22Rv1 (cell line): ENCODE results near the gene INTS2.
"Not testable (repeated sequence)": the region's sequence is repeated elsewhere in the genome, so short reads cannot be mapped to it uniquely, and the experiment has no call there.

Experiments
- H3K27ac ChIP-seq: fragments of 450-650 bp; 2 replicates; pipeline ENCODE4 v1.5.1; 2017
- ZFX ChIP-seq: fragments of 450-650 bp; IDR thresholded peaks from 2 replicates; pipeline ENCODE4 v1.6.1; 2017; ENCODE audit warnings: antibody characterized with exemption, borderline replicate concordance
- TF ChIP-seq, protein P1 (sequence below): fragments of 450-650 bp; IDR thresholded peaks from 2 replicates; pipeline ENCODE4 v1.5.1; 2017; ENCODE audit warnings: mild to moderate bottlenecking

Gene INTS2

DNA sequence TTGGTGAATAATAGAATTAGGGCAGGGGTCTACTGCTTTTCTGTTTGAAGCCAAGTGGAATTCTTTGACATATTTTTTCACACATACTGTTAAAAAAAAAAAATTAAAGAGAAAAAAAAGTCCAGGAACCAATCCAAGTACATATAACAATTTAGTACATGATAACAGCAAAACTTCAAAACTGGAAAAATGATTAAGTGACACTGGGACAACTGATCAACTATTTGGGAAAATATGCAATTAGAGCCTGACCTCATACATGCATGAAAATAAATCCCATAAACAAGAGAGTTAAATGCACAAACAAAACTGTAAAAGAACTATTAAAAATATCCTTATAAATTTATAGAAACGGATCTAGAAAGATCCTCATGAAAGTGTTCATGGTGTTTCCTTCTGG, 92.2 kb downstream of the INTS2 start:
- TF ChIP-seq ZFX: no peak
- TF ChIP-seq, protein P1, sequence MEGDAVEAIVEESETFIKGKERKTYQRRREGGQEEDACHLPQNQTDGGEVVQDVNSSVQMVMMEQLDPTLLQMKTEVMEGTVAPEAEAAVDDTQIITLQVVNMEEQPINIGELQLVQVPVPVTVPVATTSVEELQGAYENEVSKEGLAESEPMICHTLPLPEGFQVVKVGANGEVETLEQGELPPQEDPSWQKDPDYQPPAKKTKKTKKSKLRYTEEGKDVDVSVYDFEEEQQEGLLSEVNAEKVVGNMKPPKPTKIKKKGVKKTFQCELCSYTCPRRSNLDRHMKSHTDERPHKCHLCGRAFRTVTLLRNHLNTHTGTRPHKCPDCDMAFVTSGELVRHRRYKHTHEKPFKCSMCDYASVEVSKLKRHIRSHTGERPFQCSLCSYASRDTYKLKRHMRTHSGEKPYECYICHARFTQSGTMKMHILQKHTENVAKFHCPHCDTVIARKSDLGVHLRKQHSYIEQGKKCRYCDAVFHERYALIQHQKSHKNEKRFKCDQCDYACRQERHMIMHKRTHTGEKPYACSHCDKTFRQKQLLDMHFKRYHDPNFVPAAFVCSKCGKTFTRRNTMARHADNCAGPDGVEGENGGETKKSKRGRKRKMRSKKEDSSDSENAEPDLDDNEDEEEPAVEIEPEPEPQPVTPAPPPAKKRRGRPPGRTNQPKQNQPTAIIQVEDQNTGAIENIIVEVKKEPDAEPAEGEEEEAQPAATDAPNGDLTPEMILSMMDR: no peak
- no peak overlapping the region for H3K27ac ChIP-seq

DNA sequence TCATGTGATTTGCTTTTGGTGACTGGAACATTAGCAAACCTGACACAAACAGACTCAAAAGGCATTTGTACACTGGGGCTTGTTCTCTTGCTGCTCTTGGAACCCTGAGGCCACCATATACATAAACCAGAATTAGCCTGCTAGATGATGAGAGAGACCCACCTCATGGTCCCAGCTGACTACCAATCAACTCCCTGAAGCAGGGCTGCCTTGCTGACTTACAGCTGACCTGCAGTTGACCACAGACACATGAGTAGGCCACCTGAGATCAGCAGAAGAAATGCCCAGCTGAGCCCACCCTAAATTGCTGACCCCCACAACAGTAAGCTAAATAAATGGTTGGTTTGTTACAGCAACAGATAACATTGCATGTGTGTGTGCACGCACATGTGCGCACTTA, 93.2 kb downstream of the INTS2 start:
- no peak for TF ChIP-seq ZFX
- TF ChIP-seq, protein P1: no peak
- no peak overlapping the region for H3K27ac ChIP-seq

DNA sequence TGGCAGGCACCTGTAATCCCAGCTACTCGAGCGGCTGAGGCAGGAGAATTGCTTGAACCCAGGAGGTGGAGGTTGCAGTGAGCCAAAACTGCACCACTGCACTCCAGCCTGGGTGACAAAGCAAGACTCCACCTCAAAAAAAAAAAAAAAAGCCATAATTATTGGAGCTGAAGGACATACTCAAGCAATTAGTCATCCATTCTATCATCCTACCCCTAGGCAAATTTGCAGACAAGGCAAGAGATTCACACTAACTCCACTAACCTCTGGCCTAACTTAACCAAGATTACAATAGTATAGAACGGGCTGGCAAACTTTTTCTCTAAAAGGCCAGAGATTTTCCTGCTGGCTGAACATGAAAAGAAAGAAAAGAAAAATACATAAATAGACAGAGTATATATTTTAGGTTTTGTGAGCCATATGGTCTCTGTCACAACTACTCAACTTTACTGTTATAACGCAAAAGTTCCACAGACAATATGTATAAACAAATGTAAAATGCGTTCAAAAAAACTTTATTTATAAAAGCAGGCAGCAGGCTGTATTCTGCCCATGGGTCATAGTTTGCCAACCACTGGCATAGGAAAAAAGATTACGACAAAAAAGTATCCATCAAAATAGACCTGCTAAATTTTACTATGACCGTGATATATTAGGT, 94.1 kb downstream of the INTS2 start:
- peak overlapping the region; percentile 3; the same call in 1 of the 2 replicates for H3K27ac ChIP-seq
- TF ChIP-seq, protein P1: no peak
- TF ChIP-seq ZFX: no peak

DNA sequence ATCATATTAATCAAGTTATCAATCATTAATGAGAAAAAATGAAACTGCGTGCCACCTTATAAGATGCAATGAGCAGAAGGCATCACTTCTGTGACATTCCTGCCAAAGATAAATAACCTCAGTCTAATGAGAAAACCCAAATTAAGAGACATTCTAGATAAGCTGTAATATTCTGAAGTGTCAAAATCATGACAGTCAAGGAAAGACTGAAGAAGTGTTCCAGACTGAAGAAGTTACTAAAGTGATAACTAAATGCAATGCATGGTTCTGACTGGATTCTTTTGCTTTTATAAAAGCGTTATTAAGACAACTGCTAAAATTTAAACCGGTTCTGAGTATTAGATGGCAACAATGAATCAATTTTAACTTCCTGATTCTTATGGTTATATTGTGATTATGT, 95.3 kb downstream of the INTS2 start:
- no peak overlapping the region for H3K27ac ChIP-seq
- TF ChIP-seq, protein P1: no peak
- no peak for TF ChIP-seq ZFX

DNA sequence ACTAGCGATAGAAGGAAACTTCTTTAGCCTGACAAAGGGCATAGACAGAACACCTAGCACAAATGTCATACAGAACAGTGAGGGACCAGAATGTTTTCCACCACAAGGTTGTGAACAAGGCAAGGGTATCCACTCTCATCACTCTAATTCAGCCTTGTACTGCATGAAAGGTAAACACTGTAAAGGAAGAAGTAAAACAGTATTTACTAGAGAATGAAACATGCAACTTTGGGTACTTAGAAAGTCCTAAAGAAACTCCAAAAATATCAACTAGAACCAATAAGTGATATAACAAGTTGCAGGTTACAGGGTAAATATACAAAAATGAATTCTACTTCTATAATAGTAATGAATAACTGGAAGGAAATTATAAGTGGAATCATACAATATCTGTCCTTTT, 96.7 kb downstream of the INTS2 start:
- TF ChIP-seq ZFX: no peak
- TF ChIP-seq, protein P1: no peak
- no peak overlapping the region for H3K27ac ChIP-seq

DNA sequence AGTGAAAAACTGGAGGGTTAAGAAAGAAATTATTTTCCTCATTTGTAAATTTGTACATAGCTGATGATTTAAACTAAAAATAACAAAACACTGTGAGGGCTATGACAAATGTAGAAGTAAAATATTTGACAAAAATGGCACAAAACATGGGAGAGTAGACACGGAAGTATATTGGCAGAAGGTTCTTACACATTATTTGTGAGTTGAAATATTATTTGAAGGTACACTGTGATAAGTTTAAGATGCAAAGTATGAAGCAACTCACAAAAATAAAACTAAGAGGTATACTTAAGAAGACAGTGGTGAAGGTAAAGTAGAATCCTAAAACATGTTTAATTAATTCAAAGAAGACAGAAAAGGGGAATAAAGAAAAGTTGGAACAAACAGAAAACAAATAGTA, 99.1 kb downstream of the INTS2 start:
- TF ChIP-seq, protein P1: no peak
- TF ChIP-seq ZFX: no peak
- no peak overlapping the region for H3K27ac ChIP-seq

DNA sequence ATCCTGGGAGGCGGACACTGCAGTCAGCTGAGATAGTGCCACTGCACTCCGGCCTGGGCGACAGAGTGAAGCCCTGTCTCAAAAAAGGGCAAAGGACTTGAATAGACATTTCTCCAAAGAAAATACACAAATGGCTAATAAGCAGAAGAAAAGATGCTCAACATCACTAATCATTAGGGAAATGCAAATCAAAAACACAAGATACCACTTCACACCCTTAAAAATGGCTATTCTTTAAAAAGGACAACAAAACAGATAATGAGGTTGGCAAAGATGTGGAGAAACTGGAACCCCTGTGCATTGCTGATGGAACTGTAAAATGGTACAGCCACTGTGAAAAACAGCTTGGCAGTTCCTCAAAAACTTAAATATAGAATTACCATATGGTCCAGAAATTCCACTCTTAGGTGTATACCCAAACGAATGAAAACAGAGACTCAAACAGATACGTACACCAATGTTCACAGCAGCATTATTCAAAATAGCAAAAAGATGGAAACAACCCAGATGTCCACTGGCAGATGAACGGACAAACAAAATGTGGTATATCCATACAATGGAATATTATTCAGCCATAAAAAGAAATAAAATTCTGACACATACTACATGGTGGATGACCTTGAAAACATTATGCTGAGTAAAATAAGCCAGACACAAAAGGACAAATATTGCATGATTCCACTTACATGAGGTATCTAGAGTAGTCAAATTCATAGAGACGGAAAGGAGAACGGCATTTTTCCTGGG, 100.0 kb downstream of the INTS2 start:
- H3K27ac ChIP-seq: no peak overlapping the region
- TF ChIP-seq, protein P1: no peak
- no peak for TF ChIP-seq ZFX

DNA sequence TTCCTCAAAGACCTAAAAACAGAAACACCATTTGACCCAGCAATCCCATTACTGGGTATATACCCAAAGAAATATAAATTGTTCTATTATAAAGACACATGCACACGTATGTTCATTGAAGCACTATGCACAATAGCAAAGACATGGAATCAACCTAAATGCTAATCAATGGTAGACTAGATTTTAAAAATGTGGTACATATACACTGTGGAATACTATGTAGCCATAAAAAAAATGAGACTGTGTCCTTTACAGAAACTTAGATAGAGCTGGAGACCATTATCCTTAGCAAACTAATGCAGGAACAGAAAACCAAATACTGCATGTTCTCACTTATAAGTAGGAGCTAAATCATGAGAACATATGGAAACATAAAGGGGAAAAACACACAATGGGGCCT, 100.9 kb downstream of the INTS2 start:
- not testable (repeated sequence) for H3K27ac ChIP-seq

DNA sequence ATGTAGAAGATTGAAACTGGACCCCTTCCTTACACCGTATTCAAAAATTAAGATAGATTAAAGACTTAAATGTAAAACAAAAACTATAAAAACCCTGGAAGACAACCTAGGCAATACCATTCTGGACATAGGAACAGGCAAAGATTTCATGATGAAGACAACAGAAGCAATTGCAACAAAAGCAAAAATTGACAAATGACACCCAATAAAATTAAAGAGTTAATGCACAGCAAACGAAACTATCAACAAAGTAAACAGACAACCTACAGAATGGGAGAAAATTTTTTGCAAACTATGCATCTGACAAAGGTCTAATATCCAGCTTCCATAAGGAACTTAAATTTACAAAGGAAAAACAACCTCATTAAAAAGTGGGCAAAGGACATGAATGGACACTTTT, 101.6 kb downstream of the INTS2 start:
- not testable (repeated sequence) for H3K27ac ChIP-seq
